Breast epithelium (tissue), 3 donors: ENCODE results near the gene LIPC.

Experiments
- POLR2A ChIP-seq: fragments of 450-650 bp; IDR thresholded peaks from one replicate; pipeline ENCODE4 v1.6.1; 2016; ENCODE audit warnings: antibody characterized with exemption, mild to moderate bottlenecking, moderate library complexity
- POLR2AphosphoS5 ChIP-seq, 3 donors: sonication (generic); formaldehyde crosslinking; IDR thresholded peaks; one replicate each; pipeline ENCODE4 v1.6.1; 2017; ENCODE audit warnings: antibody characterized with exemption in 3 of 3
- TF ChIP-seq, protein P1 (sequence below), 3 donors: fragments of 450-650 bp; IDR thresholded peaks; one replicate each; pipeline ENCODE4 v1.5.1; 2016 to 2017; ENCODE audit warnings: antibody characterized with exemption in 3 of 3, mild to moderate bottlenecking in 3 of 3, moderate library complexity in 3 of 3

DNA sequence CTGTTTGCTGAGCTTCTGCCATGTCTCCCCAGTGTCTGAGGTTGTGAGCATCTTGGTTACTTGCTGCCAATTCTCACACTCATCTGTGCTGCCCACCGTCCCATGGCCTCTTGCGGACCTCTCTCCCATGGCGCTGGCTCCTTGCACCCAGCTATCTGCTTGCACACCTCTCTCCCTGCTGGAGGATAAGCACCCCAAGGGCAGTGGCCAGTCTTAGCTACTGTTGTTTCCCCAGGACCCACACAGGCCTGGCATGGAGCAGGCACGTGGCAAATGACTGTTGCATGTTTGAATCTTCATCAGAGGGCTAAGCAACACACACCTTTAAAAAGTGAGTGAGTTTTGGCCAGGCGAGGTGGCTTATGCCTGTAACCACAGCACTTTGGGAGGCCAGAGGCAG, 14.7 kb downstream of the LIPC start:
- TF ChIP-seq, protein P1, sequence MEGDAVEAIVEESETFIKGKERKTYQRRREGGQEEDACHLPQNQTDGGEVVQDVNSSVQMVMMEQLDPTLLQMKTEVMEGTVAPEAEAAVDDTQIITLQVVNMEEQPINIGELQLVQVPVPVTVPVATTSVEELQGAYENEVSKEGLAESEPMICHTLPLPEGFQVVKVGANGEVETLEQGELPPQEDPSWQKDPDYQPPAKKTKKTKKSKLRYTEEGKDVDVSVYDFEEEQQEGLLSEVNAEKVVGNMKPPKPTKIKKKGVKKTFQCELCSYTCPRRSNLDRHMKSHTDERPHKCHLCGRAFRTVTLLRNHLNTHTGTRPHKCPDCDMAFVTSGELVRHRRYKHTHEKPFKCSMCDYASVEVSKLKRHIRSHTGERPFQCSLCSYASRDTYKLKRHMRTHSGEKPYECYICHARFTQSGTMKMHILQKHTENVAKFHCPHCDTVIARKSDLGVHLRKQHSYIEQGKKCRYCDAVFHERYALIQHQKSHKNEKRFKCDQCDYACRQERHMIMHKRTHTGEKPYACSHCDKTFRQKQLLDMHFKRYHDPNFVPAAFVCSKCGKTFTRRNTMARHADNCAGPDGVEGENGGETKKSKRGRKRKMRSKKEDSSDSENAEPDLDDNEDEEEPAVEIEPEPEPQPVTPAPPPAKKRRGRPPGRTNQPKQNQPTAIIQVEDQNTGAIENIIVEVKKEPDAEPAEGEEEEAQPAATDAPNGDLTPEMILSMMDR (IDR thresholded peaks at IDR 0.05) = no peak
- TF ChIP-seq POLR2A (no peak), POLR2AphosphoS5 (IDR thresholded peaks at IDR 0.05) (no peak)
